Osteoblast (primary cell): ENCODE measurements around the gene CELF2. TPM values are rescaled to one million over a fixed set of nuclear protein-coding genes. Genes with fewer than 3 reads are reported as not detected.

Experiments used
- DNase-seq: peaks from one replicate; pipeline ENCODE4 v3.0.0; 2011; ENCODE audit warnings: low spot score, mixed read lengths; ENCODE audit not compliant: insufficient read length; ENCODE audit errors: missing footprints
- H2AFZ ChIP-seq: 2 replicates; pipeline ENCODE4 v1.6.0; 2011; ENCODE audit warnings: mild to moderate bottlenecking, low read length
- H3K27ac ChIP-seq: 2 replicates; pipeline ENCODE4 v1.5.1; 2011; ENCODE audit warnings: mild to moderate bottlenecking, low read depth, low read length, moderate library complexity
- H3K27me3 ChIP-seq: 2 replicates; pipeline ENCODE4 v1.6.0; 2012; ENCODE audit warnings: mild to moderate bottlenecking, control low read depth, inconsistent platforms, low read length, moderate library complexity; ENCODE audit not compliant: insufficient read depth
- H3K36me3 ChIP-seq: 2 replicates; pipeline ENCODE4 v1.5.1; 2011; ENCODE audit warnings: mild to moderate bottlenecking, low read length, control low read depth, moderate library complexity; ENCODE audit not compliant: insufficient read depth
- H3K4me1 ChIP-seq: 2 replicates; pipeline ENCODE4 v1.5.1; 2011; ENCODE audit warnings: mild to moderate bottlenecking, low read length, control low read depth, moderate library complexity; ENCODE audit not compliant: insufficient read depth
- H3K4me2 ChIP-seq: 2 replicates; pipeline ENCODE4 v1.6.0; 2011; ENCODE audit warnings: mild to moderate bottlenecking, low read length; ENCODE audit not compliant: insufficient read depth
- H3K4me3 ChIP-seq: fragments of 200-600 bp; sonication (generic); 3 replicates; pipeline ENCODE4 v1.5.1; 2012; ENCODE audit warnings: mild to moderate bottlenecking, low read length, inconsistent platforms; ENCODE audit not compliant: insufficient read depth
- H3K79me2 ChIP-seq: 2 replicates; pipeline ENCODE4 v1.6.0; 2012; ENCODE audit warnings: mild to moderate bottlenecking, low read length, control low read depth, inconsistent platforms; ENCODE audit not compliant: insufficient read depth
- H3K9me3 ChIP-seq: 2 replicates; pipeline ENCODE4 v1.5.1; 2011; ENCODE audit warnings: low read depth, low read length, control low read depth
- H4K20me1 ChIP-seq: 2 replicates; pipeline ENCODE4 v1.6.0; 2012; ENCODE audit warnings: mild to moderate bottlenecking, low read length, control low read depth; ENCODE audit not compliant: insufficient read depth
- CTCF ChIP-seq: IDR thresholded peaks from 2 replicates; pipeline ENCODE4 v1.5.1; 2011; ENCODE audit warnings: mild to moderate bottlenecking, low read depth, low read length, moderate library complexity; ENCODE audit errors: extremely low read depth
- total RNA-seq: library from RNA; depleted of rRNA; stranded (reverse); fragments of >200 nt; gene quantifications from 2 replicates; pipeline ENCODE4 v1.2.3, GENCODE V29; 2012

Gene CELF2
- total RNA-seq, 1 donor: 7.6 TPM

DNA sequence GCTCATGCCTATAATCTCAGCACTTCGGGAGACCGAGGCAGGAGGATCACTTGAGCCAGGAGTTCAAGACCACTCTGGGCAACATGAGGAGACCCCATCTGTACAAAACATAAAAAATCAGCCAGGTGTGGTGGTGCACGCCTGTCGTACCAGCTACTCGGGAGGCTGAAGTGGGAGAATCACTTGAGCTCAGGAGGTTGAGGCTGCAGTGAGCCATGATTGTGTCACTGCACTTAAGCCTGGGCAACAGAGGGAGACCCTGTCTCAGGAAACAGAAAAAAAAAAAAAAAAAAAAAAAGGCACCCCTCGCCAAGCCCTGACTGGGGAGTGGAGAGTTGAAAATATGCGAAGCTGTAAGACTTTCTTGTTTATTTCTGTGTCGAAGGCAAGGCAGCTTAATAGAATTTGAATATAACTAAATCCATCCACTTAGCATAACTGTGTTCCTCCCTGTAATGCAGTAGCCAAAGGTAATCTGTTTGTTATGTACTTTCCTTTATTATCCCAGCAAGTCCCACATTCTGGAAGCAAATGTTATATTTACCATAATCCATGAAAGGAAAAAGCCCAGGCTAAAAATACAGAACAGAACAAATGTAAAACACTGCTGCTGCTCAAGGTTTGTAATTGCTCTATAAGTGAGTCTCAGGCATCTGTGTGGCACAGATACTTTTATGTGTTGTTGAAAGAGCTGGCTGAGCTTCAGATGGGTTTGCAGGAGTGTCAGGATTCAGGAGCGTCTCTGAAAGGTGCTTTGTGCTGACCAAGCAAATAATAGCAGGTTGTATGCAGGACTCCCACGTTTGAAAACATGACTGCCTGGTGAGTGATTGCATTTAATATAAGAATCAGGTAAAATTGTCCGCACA lies 127.2 kb downstream of the CELF2 start:
- Histone ChIP-seq H3K27ac (no peak overlapping the region), H3K27me3 (no peaks in the 10 kb centered on the region), H3K9me3 (no peaks in the 10 kb centered on the region), H4K20me1 (no peaks in the 10 kb centered on the region), H2AFZ (no peak overlapping the region), H3K4me2 (no peak overlapping the region), H3K4me1 (no peaks in the 10 kb centered on the region), H3K36me3 (no peaks in the 10 kb centered on the region), H3K4me3 (no peak overlapping the region), H3K79me2 (no peaks in the 10 kb centered on the region)
- no peak for TF ChIP-seq CTCF
- no peak for DNase-seq

- Histone ChIP-seq H3K79me2 (no peaks in the 10 kb centered on the region), H2AFZ (no peak overlapping the region), H4K20me1 (no peaks in the 10 kb centered on the region), H3K36me3 (no peaks in the 10 kb centered on the region), H3K27ac (no peak overlapping the region), H3K9me3 (no peaks in the 10 kb centered on the region), H3K27me3 (no peaks in the 10 kb centered on the region), H3K4me3 (no peak overlapping the region), H3K4me1 (no peaks in the 10 kb centered on the region), H3K4me2 (no peak overlapping the region)
- TF ChIP-seq CTCF: no peak
- DNase-seq: no peak
Measured at GRCh38 chr10:11145495-11145855, 127.8 kb downstream of the CELF2 start.

DNA sequence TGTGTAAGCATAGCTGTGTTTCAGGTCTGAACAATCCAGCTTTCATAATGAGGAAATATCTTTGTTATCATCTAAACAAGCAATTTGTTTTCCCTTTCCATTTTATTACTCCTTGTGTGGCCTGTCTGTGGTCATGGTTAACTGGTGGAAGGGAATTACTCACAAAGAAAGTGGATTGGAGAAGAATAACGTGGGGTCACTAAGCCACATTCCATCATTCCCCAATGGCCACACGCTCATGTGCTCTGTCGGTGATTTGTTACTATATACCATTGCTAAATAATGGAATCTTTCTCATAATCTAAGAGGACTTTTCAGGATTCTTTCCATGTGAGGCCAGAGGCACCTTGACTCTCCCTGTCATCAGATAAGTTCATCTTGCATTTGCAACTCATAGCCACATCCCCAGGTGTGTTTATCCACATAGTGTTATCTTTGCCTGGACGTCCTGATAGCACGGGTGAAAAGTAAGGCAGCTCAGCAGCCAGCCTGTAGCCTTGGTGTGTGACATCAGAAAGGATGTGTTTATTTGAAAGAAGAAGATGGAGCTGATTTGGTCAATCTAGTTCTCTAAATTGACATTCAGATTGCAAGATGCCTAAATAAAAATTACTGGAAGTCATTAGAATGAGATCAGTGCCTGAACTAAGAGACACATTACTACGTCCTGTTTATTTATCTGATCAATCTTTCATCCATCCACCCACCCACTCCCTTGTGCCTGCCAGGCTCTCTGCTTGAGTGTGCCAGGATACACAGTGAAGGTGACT lies 128.9 kb downstream of the CELF2 start:
- no peak overlapping the region for H3K4me2 ChIP-seq
- no peak overlapping the region for H3K27ac ChIP-seq
- H4K20me1 ChIP-seq: no peaks in the 10 kb centered on the region
- no peak overlapping the region for H2AFZ ChIP-seq
- no peaks in the 10 kb centered on the region for H3K79me2 ChIP-seq
- no peak for TF ChIP-seq CTCF
- H3K36me3 ChIP-seq: no peaks in the 10 kb centered on the region
- no peaks in the 10 kb centered on the region for H3K9me3 ChIP-seq
- H3K4me3 ChIP-seq: no peak overlapping the region
- no peaks in the 10 kb centered on the region for H3K27me3 ChIP-seq
- no peaks in the 10 kb centered on the region for H3K4me1 ChIP-seq
- no peak for DNase-seq

DNA sequence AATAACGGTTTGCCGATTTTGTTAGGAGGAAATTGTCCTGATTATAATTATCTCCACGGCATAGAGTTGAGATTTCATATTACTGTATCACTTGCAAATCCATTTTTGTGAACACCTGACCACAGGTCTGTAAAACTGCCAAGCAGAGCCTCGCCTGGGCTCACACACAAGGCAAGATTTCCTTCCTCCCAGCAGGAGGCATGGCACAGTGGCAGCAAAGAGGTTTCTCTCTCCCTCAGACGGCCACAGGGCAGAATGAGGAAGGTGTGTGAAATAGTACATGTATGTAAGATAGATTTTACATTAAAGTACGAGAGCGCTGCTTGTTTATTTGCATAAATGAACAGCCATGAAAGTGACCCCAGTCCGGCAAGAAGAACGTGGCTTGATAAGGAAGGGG lies 130.1 kb downstream of the CELF2 start:
- no peak overlapping the region for H3K27ac ChIP-seq
- TF ChIP-seq CTCF: no peak
- H3K36me3 ChIP-seq: no peaks in the 10 kb centered on the region
- H3K4me2 ChIP-seq: no peak overlapping the region
- no peak for DNase-seq
- no peak overlapping the region for H3K4me3 ChIP-seq
- no peak overlapping the region for H2AFZ ChIP-seq
- no peaks in the 10 kb centered on the region for H3K9me3 ChIP-seq
- no peaks in the 10 kb centered on the region for H3K4me1 ChIP-seq
- H4K20me1 ChIP-seq: no peaks in the 10 kb centered on the region
- no peaks in the 10 kb centered on the region for H3K79me2 ChIP-seq
- H3K27me3 ChIP-seq: no peaks in the 10 kb centered on the region
